Measurements from ENCODE around the gene RARB.

The RARB gene

GRCh38 chr3:25452740-25453139 is 24.7 kb downstream of the RARB start:
- DNase-seq (ENCODE audit: low read depth): no peak
- TF ChIP-seq CTCF (IDR thresholded peaks at IDR 0.05; ENCODE audit: low read depth, low read length, missing control alignments): no peak
- no peak overlapping the region for H3K4me3 ChIP-seq (ENCODE audit: low read depth, low read length)

GRCh38 chr3:25453619-25454004 is 25.5 kb downstream of the RARB start:
- no peak overlapping the region for H3K4me3 ChIP-seq (ENCODE audit: low read depth, low read length)
- no peak for TF ChIP-seq CTCF (IDR thresholded peaks at IDR 0.05; ENCODE audit: low read depth, low read length, missing control alignments)

GRCh38 chr3:25454005-25454927 is 26.2 kb downstream of the RARB start:
- no peak for DNase-seq (ENCODE audit: low read depth)
- TF ChIP-seq CTCF (IDR thresholded peaks at IDR 0.05; ENCODE audit: low read depth, low read length, missing control alignments): no peak
- no peak overlapping the region for H3K4me3 ChIP-seq (ENCODE audit: low read depth, low read length)

More at GRCh38 chr3:25453619-25454004, 25.5 kb downstream of the RARB start:
- DNase-seq (ENCODE audit: low read depth): no peak

GRCh38 chr3:25455441-25456132 is 27.5 kb downstream of the RARB start:
- no peak for DNase-seq (ENCODE audit: low read depth)
- no peak overlapping the region for H3K4me3 ChIP-seq (ENCODE audit: low read depth, low read length)
- no peak for TF ChIP-seq CTCF (IDR thresholded peaks at IDR 0.05; ENCODE audit: low read depth, low read length, missing control alignments)

- no peak for DNase-seq (ENCODE audit: low read depth)
- H3K4me3 ChIP-seq (ENCODE audit: low read depth, low read length): no peak overlapping the region
- no peak for TF ChIP-seq CTCF (IDR thresholded peaks at IDR 0.05; ENCODE audit: low read depth, low read length, missing control alignments)
Observed at GRCh38 chr3:25456723-25457670, 28.9 kb downstream of the RARB start.

GRCh38 chr3:25457671-25458419 is 29.8 kb downstream of the RARB start:
- DNase-seq (ENCODE audit: low read depth): no peak
- TF ChIP-seq CTCF (IDR thresholded peaks at IDR 0.05; ENCODE audit: low read depth, low read length, missing control alignments): no peak
- no peak overlapping the region for H3K4me3 ChIP-seq (ENCODE audit: low read depth, low read length)

Measured in GM12864 (cell line).